HG03139 (cell line): ENCODE data around the gene POLRMT.

Source experiments
- ATAC-seq: cut with Tn5 transposase; IDR thresholded peaks from one replicate; pipeline ENCODE4 v1.9.1; 2021; ENCODE audit not compliant: unreplicated experiment

POLRMT gene

GRCh38 chr19:581399-582111 lies 51.8 kb downstream of the POLRMT start:
- ATAC-seq, result no peak

GRCh38 chr19:580274-580835 lies 53.0 kb downstream of the POLRMT start:
- no peak for ATAC-seq

GRCh38 chr19:579842-580155 lies 53.5 kb downstream of the POLRMT start:
- ATAC-seq, result no peak

GRCh38 chr19:579111-579841 lies 54.1 kb downstream of the POLRMT start:
- no peak for ATAC-seq

GRCh38 chr19:577439-578392 lies 55.6 kb downstream of the POLRMT start:
- no peak for ATAC-seq

- no peak for ATAC-seq
These were observed 56.4 kb downstream of the POLRMT start for GRCh38 chr19:576768-577438.

GRCh38 chr19:575527-576506 lies 57.5 kb downstream of the POLRMT start:
- ATAC-seq, result no peak

- ATAC-seq, result no peak
These were observed 58.4 kb downstream of the POLRMT start for GRCh38 chr19:574658-575526.

- ATAC-seq, result no peak
These were observed 59.9 kb downstream of the POLRMT start for GRCh38 chr19:573519-573825.

- ATAC-seq, result peak; percentile 18
These were observed 60.4 kb downstream of the POLRMT start for GRCh38 chr19:572743-573518.

GRCh38 chr19:572140-572742 lies 61.1 kb downstream of the POLRMT start, which contains the start of gene BSG:
Gene BSG, plus strand, starts transcription at chr19:572596. Its CDS starts 39 bp downstream, at chr19:572635.
- peak; percentile 72 for ATAC-seq

- ATAC-seq, result no peak
These were observed 61.8 kb downstream of the POLRMT start for GRCh38 chr19:571566-571974.

GRCh38 chr19:570937-571565 lies 62.3 kb downstream of the POLRMT start:
- ATAC-seq, result no peak

GRCh38 chr19:570251-570686 lies 63.1 kb downstream of the POLRMT start:
- no peak for ATAC-seq

- no peak for ATAC-seq
These were observed 65.9 kb downstream of the POLRMT start for GRCh38 chr19:567296-567900.
